ENCODE measurements around the gene EPHA10.
"Not testable (repeated sequence)": the region's sequence is repeated elsewhere in the genome, so short reads cannot be mapped to it uniquely, and the experiment has no call there.

Gene EPHA10

DNA sequence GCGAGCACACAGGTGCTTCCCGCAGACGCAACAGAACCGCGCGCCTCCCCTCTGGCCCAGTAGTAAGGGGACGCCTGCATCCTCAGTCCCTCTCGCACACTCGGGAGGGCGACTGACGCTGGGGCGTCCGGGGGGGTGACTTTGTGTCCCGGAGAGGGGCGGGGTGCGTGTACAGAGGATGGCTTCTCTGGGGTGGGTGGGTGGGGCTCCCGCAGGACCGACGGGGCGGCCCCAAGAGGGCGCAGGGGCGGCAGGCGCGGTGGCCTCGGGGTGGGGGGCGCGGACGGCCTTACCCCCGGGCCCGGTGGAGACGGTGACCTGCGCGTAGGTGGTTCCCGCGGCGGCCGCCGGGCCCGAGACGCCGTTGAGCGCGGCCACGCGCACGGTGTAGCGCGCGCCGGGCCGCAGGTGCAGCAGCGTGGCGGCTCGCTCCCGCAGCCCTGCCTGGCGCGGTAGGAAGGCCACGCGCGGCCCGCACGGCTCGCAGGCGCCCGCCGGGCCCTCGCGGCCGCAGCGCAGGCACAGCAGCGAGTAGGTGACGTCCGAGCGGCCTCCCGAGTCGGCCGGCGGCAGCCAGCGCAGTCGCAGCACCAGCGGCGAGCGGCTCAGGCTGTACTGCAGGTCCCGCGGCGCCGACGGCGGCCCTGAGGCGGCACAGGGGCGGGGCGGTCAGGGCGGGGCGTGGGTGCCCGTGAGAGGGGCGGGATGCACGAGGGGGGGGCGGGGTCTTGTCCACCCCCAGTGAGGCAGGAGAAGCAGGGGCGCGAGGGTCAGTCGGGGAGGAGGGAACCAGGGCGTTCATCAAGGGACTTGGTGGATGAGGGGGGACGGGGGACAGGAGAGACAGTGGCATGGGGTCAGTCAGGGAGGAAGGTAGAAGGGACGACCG, 12.1 kb downstream of the EPHA10 start:
- no peak overlapping the region for H3K4me3 ChIP-seq (ENCODE audit: extremely low read depth, insufficient read depth, low read length, poor library complexity, severe bottlenecking)
- no peak overlapping the region for H3K27ac ChIP-seq (ENCODE audit: low read depth, low read length, severe bottlenecking)
- H3K9me3 ChIP-seq (ENCODE audit: control insufficient read depth, low read length) = no peaks in the 10 kb centered on the region
- no peaks in the 10 kb centered on the region for H3K4me1 ChIP-seq (ENCODE audit: control insufficient read depth, insufficient read depth, low read length, poor library complexity, severe bottlenecking)
- no peaks in the 10 kb centered on the region for H3K36me3 ChIP-seq (ENCODE audit: control insufficient read depth, insufficient read depth, low read length)
- 2% methylated on average over 61 to 73 of the region's 105 CpGs for WGBS, 2 experiments (ENCODE audit: insufficient coverage in 2 of 2)

DNA sequence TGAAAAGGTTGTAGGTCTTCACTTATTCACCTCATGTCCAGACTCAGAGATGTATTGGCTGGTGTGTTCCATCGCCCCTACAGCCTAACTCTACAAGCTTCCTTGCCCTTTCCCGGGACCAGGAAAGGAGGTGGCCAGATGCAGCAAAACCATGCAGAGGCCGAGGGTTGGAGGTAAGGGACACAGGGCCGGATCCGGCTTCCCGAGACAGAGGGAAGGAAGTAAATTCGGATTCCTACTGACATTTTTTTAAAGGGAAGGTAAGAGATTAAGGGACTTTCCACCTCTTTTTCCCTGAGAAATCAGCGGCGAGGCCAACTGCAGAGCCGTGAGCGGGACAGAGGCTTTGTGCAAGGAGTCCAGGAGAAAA, 12.7 kb downstream of the EPHA10 start:
- H3K36me3 ChIP-seq (ENCODE audit: control insufficient read depth, insufficient read depth, low read length) = no peaks in the 10 kb centered on the region
- H3K9me3 ChIP-seq (ENCODE audit: control insufficient read depth, low read length) = no peaks in the 10 kb centered on the region
- no peak overlapping the region for H3K4me3 ChIP-seq (ENCODE audit: extremely low read depth, insufficient read depth, low read length, poor library complexity, severe bottlenecking)
- no peak overlapping the region for H3K27ac ChIP-seq (ENCODE audit: low read depth, low read length, severe bottlenecking)
- WGBS, 2 experiments (ENCODE audit: insufficient coverage in 2 of 2) = 32 to 36% methylated on average over 7 to 9 of the region's 11 CpGs
- H3K4me1 ChIP-seq (ENCODE audit: control insufficient read depth, insufficient read depth, low read length, poor library complexity, severe bottlenecking) = no peaks in the 10 kb centered on the region

DNA sequence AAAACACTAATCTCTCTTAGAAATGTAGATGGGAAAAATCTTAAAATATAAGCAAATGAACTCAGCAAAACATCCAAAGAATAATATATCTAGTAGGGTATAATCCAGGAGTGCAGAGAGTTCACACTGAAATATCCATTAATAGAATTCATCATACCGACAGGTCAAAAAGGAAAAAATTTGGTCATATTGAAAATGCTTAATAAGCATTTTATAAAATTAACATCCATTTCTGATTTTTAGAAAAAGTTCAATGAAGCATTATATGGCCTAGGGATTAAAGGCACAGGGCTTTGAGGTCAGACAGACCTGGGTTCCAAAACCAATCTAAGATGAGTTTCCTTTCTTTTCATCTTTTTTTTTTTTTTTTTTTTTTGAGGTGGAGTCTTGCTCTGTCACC, 16.4 kb downstream of the EPHA10 start:
- H3K27ac ChIP-seq (ENCODE audit: low read depth, low read length, severe bottlenecking) = no peak overlapping the region
- H3K4me3 ChIP-seq (ENCODE audit: extremely low read depth, insufficient read depth, low read length, poor library complexity, severe bottlenecking) = no peak overlapping the region
- no peaks in the 10 kb centered on the region for H3K36me3 ChIP-seq (ENCODE audit: control insufficient read depth, insufficient read depth, low read length)
- H3K4me1 ChIP-seq (ENCODE audit: control insufficient read depth, insufficient read depth, low read length, poor library complexity, severe bottlenecking) = no peaks in the 10 kb centered on the region
- peaks cover 5% of the 10 kb centered on the region for H3K9me3 ChIP-seq (ENCODE audit: control insufficient read depth, low read length)
- WGBS, 2 experiments (ENCODE audit: insufficient coverage in 2 of 2) = no CpG with 5 or more reads among the region's 1 CpG

DNA sequence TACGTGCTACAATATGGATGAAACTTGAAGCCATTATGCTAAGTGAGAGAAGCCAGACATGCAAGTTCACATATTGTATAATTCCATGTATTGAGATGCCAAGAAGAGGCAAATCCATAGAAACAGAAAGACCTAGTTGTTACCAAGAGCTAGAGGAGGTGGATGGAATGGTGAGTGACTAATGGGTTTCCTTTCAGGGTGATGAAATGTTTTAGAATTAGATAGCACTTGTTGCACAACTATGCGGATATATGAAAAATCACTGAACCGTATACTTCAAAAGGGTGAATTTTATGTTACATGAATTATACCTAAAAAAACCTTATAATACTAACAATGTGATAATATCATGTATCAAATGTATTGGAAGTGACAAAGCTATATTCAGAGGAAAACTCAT, 18.1 kb downstream of the EPHA10 start:
- Histone ChIP-seq H3K4me3 (ENCODE audit: extremely low read depth, insufficient read depth, low read length, poor library complexity, severe bottlenecking) (no peak overlapping the region), H3K36me3 (ENCODE audit: control insufficient read depth, insufficient read depth, low read length) (no peaks in the 10 kb centered on the region), H3K27ac (ENCODE audit: low read depth, low read length, severe bottlenecking) (no peak overlapping the region), H3K9me3 (ENCODE audit: control insufficient read depth, low read length) (peaks cover 5% of the 10 kb centered on the region), H3K4me1 (ENCODE audit: control insufficient read depth, insufficient read depth, low read length, poor library complexity, severe bottlenecking) (no peaks in the 10 kb centered on the region)
- WGBS, 2 experiments (ENCODE audit: insufficient coverage in 2 of 2) = 89 to 100% methylated on average over 1 of the region's 3 CpGs

DNA sequence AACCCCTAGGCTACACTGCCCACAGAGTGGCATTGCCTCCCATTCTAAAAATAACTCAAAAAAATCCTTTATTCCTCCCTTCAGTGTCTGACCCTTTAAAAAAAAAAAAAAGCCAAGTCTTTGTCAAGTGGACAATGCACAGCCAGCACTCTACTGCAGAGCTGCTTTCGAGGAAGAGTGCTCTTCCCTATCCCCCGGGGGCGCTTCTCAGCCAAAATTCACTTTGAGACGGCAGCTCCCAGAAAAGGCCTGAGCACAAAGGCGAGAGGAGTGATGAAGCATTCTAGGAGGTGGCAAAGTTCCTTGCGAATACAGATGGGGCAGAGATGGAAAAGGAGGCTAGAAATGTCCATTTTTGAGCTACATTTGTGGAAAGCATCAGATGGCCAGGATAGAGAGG, 23.3 kb downstream of the EPHA10 start:
- Histone ChIP-seq H3K36me3 (ENCODE audit: control insufficient read depth, insufficient read depth, low read length) (no peaks in the 10 kb centered on the region), H3K4me1 (ENCODE audit: control insufficient read depth, insufficient read depth, low read length, poor library complexity, severe bottlenecking) (no peaks in the 10 kb centered on the region), H3K9me3 (ENCODE audit: control insufficient read depth, low read length) (peaks cover 2% of the 10 kb centered on the region), H3K4me3 (ENCODE audit: extremely low read depth, insufficient read depth, low read length, poor library complexity, severe bottlenecking) (no peak overlapping the region), H3K27ac (ENCODE audit: low read depth, low read length, severe bottlenecking) (no peak overlapping the region)
- 40 to 59% methylated on average over 2 to 6 of the region's 6 CpGs for WGBS, 2 experiments (ENCODE audit: insufficient coverage in 2 of 2)

DNA sequence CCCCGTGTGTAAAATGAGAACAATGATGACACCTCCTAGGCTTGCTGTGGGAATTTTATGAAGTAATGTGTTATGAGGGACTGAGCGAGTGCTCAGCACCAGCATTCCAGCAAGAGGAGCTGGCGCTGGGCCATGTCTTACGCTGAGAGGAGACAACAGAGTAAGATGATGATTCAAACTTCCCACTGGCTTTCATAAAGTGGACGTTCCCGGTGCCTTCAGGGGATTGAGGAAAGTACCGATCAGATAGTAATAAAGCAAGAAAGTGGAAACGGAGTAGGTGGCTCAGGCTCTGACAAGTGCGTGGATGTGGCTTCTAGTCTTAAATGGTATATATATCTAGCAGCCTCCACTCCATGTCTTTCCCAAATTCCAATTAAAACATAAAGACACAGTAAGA, 23.8 kb downstream of the EPHA10 start:
- Histone ChIP-seq H3K36me3 (ENCODE audit: control insufficient read depth, insufficient read depth, low read length) (no peaks in the 10 kb centered on the region), H3K4me1 (ENCODE audit: control insufficient read depth, insufficient read depth, low read length, poor library complexity, severe bottlenecking) (no peaks in the 10 kb centered on the region), H3K9me3 (ENCODE audit: control insufficient read depth, low read length) (no peaks in the 10 kb centered on the region), H3K27ac (ENCODE audit: low read depth, low read length, severe bottlenecking) (no peak overlapping the region), H3K4me3 (ENCODE audit: extremely low read depth, insufficient read depth, low read length, poor library complexity, severe bottlenecking) (no peak overlapping the region)
- 89 to 96% methylated on average over 3 to 7 of the region's 9 CpGs for WGBS, 2 experiments (ENCODE audit: insufficient coverage in 2 of 2)

DNA sequence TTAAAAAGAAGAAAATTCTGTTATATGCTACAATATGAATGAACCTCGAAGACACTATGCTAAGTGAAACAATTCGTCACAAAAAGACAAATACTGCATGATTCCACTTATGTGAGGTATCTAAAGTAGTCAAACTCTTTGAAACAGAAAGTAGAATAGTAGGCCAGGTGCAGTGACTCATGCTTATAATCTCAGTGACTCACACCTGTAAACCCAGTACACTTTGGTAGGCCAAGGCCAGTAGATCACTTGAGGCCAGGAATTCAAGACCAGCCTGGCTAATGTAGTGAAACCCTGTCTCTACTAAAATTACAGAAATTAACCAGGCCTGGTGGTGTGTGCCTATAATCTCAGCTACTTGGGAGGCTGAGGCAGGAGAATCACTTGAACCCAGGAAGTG, 25.7 kb downstream of the EPHA10 start:
- H3K27ac ChIP-seq (ENCODE audit: low read depth, low read length, severe bottlenecking) = no peak overlapping the region
- H3K4me1 ChIP-seq (ENCODE audit: control insufficient read depth, insufficient read depth, low read length, poor library complexity, severe bottlenecking) = no peaks in the 10 kb centered on the region
- WGBS, 2 experiments (ENCODE audit: insufficient coverage in 2 of 2) = no CpG with 5 or more reads among the region's 2 CpGs
- H3K9me3 ChIP-seq (ENCODE audit: control insufficient read depth, low read length) = no peaks in the 10 kb centered on the region
- H3K4me3 ChIP-seq (ENCODE audit: extremely low read depth, insufficient read depth, low read length, poor library complexity, severe bottlenecking) = no peak overlapping the region
- H3K36me3 ChIP-seq (ENCODE audit: control insufficient read depth, insufficient read depth, low read length) = no peaks in the 10 kb centered on the region

DNA sequence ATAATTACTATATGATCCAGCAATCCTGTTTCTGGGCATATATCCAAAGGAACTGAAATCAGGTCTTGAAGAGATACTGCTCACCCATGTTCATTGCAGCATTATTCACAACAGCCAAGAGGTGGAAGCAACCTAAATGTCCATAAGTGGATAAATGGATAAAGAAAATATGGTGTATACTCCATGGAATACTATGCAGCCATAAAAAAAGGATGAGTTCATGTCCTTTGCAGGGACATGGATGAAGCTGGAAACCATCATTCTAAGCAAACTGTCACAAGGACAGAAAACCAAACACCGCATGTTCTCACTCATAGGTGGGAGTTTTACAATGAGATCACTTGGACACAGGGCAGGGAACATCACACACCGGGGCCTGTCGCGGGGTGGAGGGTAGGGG, 26.3 kb downstream of the EPHA10 start:
- H3K9me3 ChIP-seq (ENCODE audit: control insufficient read depth, low read length); H3K36me3 ChIP-seq (ENCODE audit: control insufficient read depth, insufficient read depth, low read length); H3K27ac ChIP-seq (ENCODE audit: low read depth, low read length, severe bottlenecking); H3K4me1 ChIP-seq (ENCODE audit: control insufficient read depth, insufficient read depth, low read length, poor library complexity, severe bottlenecking); H3K4me3 ChIP-seq (ENCODE audit: extremely low read depth, insufficient read depth, low read length, poor library complexity, severe bottlenecking): not testable (repeated sequence)
- 93 to 100% methylated on average over 1 to 3 of the region's 4 CpGs for WGBS, 2 experiments (ENCODE audit: insufficient coverage in 2 of 2)

DNA sequence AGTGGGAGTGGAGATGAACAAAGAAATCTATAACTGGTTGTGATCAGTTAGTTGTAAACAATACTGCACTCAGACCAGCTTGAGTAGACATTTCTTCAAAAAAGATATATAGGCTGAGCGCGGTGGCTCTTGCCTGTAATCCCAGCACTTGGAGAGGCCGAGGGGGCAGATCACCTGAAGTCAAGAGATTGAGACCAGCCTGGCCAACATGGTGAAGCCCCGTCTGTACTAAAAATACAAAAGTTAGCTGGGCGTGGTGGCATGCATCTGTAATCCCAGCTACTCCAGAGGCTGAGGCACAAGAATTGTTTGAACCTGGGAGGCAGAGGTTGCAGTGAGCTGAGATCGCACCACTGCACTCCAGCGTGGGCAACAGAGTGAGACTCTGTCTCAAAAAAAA, 26.9 kb downstream of the EPHA10 start:
- H3K9me3 ChIP-seq (ENCODE audit: control insufficient read depth, low read length); H3K4me3 ChIP-seq (ENCODE audit: extremely low read depth, insufficient read depth, low read length, poor library complexity, severe bottlenecking); H3K27ac ChIP-seq (ENCODE audit: low read depth, low read length, severe bottlenecking); H3K36me3 ChIP-seq (ENCODE audit: control insufficient read depth, insufficient read depth, low read length); H3K4me1 ChIP-seq (ENCODE audit: control insufficient read depth, insufficient read depth, low read length, poor library complexity, severe bottlenecking): not testable (repeated sequence)
- WGBS, 2 experiments (ENCODE audit: insufficient coverage in 2 of 2) = 72 to 81% methylated on average over 6 of the region's 7 CpGs

DNA sequence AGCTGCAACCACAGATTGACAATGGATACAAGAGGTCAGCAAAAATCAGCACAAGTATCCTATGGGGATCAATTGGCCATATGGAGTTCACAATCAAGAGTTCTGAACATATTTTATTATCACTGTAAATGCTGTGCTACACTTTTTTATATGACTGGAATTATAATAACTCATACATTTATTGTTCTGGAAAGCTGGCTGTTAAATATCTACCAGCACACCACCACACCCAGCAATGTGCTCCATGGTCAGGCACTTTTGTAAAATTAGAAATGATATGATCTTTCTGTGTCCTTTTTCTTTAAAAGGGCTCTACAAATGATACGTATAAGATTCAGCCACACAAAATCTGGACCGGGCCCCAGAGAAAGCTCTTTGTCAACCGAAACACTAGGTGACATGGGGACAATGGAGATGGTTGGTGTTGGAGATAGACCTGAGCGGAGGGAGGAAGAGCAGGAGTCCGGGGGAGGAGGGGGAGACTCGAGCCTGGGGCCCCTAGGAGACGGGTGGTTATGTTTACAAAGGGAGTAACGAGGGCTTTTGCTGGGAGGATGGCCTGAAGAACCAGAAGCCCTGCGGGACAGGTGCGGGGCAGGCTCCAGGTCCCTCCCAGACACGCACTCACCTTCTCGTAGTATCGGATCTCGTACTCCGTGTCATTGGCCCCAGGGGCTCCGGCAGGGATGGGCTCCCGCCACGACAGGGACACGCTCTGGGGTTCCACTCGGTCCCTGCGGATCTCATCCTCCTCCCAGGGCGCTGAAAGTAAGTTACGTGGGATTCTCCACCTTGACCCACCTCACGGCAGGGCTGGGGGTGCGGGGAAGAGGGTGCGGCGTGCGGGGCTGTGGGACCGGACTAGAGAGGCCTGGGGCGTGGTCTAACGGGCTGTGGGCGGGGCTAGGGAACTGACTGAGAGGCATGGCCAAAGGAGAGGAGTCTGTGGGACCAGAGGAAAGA, 30.0 kb downstream of the EPHA10 start:
- no peaks in the 10 kb centered on the region for H3K9me3 ChIP-seq (ENCODE audit: control insufficient read depth, low read length)
- H3K4me3 ChIP-seq (ENCODE audit: extremely low read depth, insufficient read depth, low read length, poor library complexity, severe bottlenecking) = no peak overlapping the region
- H3K4me1 ChIP-seq (ENCODE audit: control insufficient read depth, insufficient read depth, low read length, poor library complexity, severe bottlenecking) = no peaks in the 10 kb centered on the region
- whole genome bisulfite sequencing, 2 experiments (ENCODE audit: insufficient coverage in 2 of 2) = 10 to 11% methylated on average over 22 to 24 of the region's 32 CpGs
- no peak overlapping the region for H3K27ac ChIP-seq (ENCODE audit: low read depth, low read length, severe bottlenecking)
- H3K36me3 ChIP-seq (ENCODE audit: control insufficient read depth, insufficient read depth, low read length) = no peaks in the 10 kb centered on the region

All from mesodermal cell (in vitro differentiated cells).